SK-N-SH (cell line): ENCODE data around the gene VAMP2. TPM values are rescaled to one million over a fixed set of nuclear protein-coding genes. Genes with fewer than 3 reads are reported as not detected.

Experiments used
- CTCF ChIA-PET: fragments of 300-600, 350-600 bp; formaldehyde crosslinking; extraction: SDS; loops from one replicate; lab custom pipeline; 2021; lab: Yijun Ruan, JAX
- POLR2A ChIA-PET: fragments of 350-600 bp; sonication (Branson Sonifier 250); formaldehyde crosslinking; extraction: SDS; loops from one replicate; lab custom pipeline; 2020; ENCODE audit warnings: antibody characterized with exemption, inconsistent platforms; lab: Yijun Ruan, JAX
- DNase-seq: peaks from one replicate; pipeline ENCODE4 v3.0.0; 2012
- H2AFZ ChIP-seq: fragments of 200-600 bp; sonication (generic); 2 replicates; pipeline ENCODE4 v1.8.1; 2016; ENCODE audit warnings: antibody characterized with exemption, mild to moderate bottlenecking, low read depth
- H3F3A ChIP-seq: fragments of 200-600 bp; sonication (generic); replicated peaks from 2 replicates; pipeline ENCODE3; 2016; ENCODE audit warnings: antibody characterized with exemption, mild to moderate bottlenecking; ENCODE audit not compliant: insufficient read depth
- H3K27ac ChIP-seq, 2 experiments: fragments of 200-500 bp in 1 of 2; fragments of 200-600 bp in 1 of 2; sonication (Bioruptor generic) in 1 of 2; sonication (generic), shearing (Covaris generic) in 1 of 2; 2 replicates each; pipeline versions ENCODE4 v1.5.1 to v1.6.1; 2014 to 2016; ENCODE audit warnings: low read depth in 2 of 2, inconsistent platforms in 1 of 2, low read length in 1 of 2, mild to moderate bottlenecking in 1 of 2, mixed read lengths in 1 of 2
- H3K27me3 ChIP-seq: fragments of 200-600 bp; sonication (generic), shearing (Covaris generic); 2 replicates; pipeline ENCODE4 v1.6.1; 2016; ENCODE audit warnings: mixed run types; ENCODE audit not compliant: insufficient read depth
- H3K36me3 ChIP-seq, 2 experiments: fragments of 200-500 bp in 1 of 2; fragments of 200-600 bp in 1 of 2; sonication (Bioruptor generic) in 1 of 2; sonication (generic) in 1 of 2; replicated peaks in 1 of 2; 2 replicates each; pipeline versions ENCODE3 to v1.5.1; 2014 to 2016; ENCODE audit warnings: low read length in 1 of 2, mild to moderate bottlenecking in 1 of 2; ENCODE audit not compliant: insufficient read depth in 2 of 2, control insufficient read depth in 1 of 2
- H3K4me1 ChIP-seq, 2 experiments: fragments of 200-500 bp in 1 of 2; fragments of 200-600 bp in 1 of 2; sonication (Bioruptor generic) in 1 of 2; sonication (generic), shearing (Covaris generic) in 1 of 2; 2 replicates each; pipeline versions ENCODE4 v1.5.1 to v1.6.1; 2014 to 2016; ENCODE audit warnings: low read depth in 1 of 2, low read length in 1 of 2, mixed run types in 1 of 2; ENCODE audit not compliant: insufficient read depth in 2 of 2, control insufficient read depth in 1 of 2
- H3K4me2 ChIP-seq: fragments of 200-600 bp; sonication (generic), shearing (Covaris generic); 2 replicates; pipeline ENCODE4 v1.6.1; 2017; ENCODE audit warnings: mixed run types
- H3K4me3 ChIP-seq, 2 experiments: fragments of 200-500 bp in 1 of 2; fragments of 200-600 bp in 1 of 2; sonication (Bioruptor generic) in 1 of 2; sonication (generic), shearing (Covaris generic) in 1 of 2; 2 replicates each; pipeline versions ENCODE4 v1.5.1 to v1.8.1; 2014 to 2016; ENCODE audit warnings: low read depth in 2 of 2, inconsistent platforms in 1 of 2, low read length in 1 of 2, mild to moderate bottlenecking in 1 of 2, mixed read lengths in 1 of 2, moderate library complexity in 1 of 2
- H3K79me2 ChIP-seq: fragments of 200-600 bp; sonication (generic); 2 replicates; pipeline ENCODE4 v1.8.1; 2017; ENCODE audit warnings: mild to moderate bottlenecking; ENCODE audit not compliant: insufficient read depth
- H3K9ac ChIP-seq: fragments of 200-600 bp; sonication (generic); 2 replicates; pipeline ENCODE4 v1.6.1; 2017; ENCODE audit warnings: mixed run types
- H3K9me2 ChIP-seq: fragments of 200-600 bp; sonication (generic); 2 replicates; pipeline ENCODE4 v1.6.1; 2017; ENCODE audit warnings: mixed run types
- H3K9me3 ChIP-seq: fragments of 200-600 bp; sonication (generic); 2 replicates; pipeline ENCODE4 v1.6.1; 2017; ENCODE audit warnings: mixed run types, mild to moderate bottlenecking, moderate library complexity
- H4K20me1 ChIP-seq: fragments of 200-600 bp; sonication (generic); 2 replicates; pipeline ENCODE4 v1.6.1; 2017; ENCODE audit warnings: mild to moderate bottlenecking, mixed run types; ENCODE audit not compliant: insufficient read depth
- EZH2phosphoT487 ChIP-seq: fragments of 200-600 bp; sonication (generic); IDR thresholded peaks from 2 replicates; pipeline ENCODE4 v1.6.1; 2017; ENCODE audit warnings: low read depth, mixed run types, mild to moderate bottlenecking, antibody characterized with exemption, moderate library complexity, borderline replicate concordance
- FOSL2 ChIP-seq: IDR thresholded peaks from 2 replicates; pipeline ENCODE4 v1.4.0; 2012; ENCODE audit warnings: low read depth, mild to moderate bottlenecking, moderate library complexity, borderline replicate concordance
- GATA2 ChIP-seq: sonication (generic); formaldehyde crosslinking; IDR thresholded peaks from 2 replicates; pipeline ENCODE4 v1.5.0; 2020; ENCODE audit warnings: mild to moderate bottlenecking, missing genetic modification reagents
- POLR2AphosphoS5 ChIP-seq: IDR thresholded peaks from 2 replicates; pipeline ENCODE4 v1.6.1; 2012; ENCODE audit warnings: low read depth, low read length
- RAD21 ChIP-seq: IDR thresholded peaks from 2 replicates; pipeline ENCODE4 v1.6.1; 2012; ENCODE audit warnings: mild to moderate bottlenecking, low read length
- RCOR1 ChIP-seq: fragments of 150-350 bp; IDR thresholded peaks from 2 replicates; pipeline ENCODE4 v1.6.1; 2017; ENCODE audit warnings: antibody characterized with exemption, low read length
- RXRA ChIP-seq: IDR thresholded peaks from 2 replicates; pipeline ENCODE4 v1.4.0; 2012; ENCODE audit warnings: low read depth, mild to moderate bottlenecking, borderline replicate concordance
- YY1 ChIP-seq: IDR thresholded peaks from 2 replicates; pipeline ENCODE4 v1.4.0; 2012; ENCODE audit warnings: low read depth, mild to moderate bottlenecking
- ZBTB33 ChIP-seq: IDR thresholded peaks from 2 replicates; pipeline ENCODE4 v1.4.0; 2012; ENCODE audit warnings: low read depth, borderline replicate concordance
- WGBS: methylation state at CpG from one replicate; pipeline ENCODE4 v1.1.6; 2017; ENCODE audit warnings: low lambda C conversion rate; 5-methylcytosine and 5-hydroxymethylcytosine counted together
- polyA plus RNA-seq, 3 experiments: library from polyadenylated mRNA; depleted of rRNA; stranded (reverse); fragments of >200 nt; gene quantifications; 2 replicates each; pipeline ENCODE4 v1.2.3, GENCODE V29; 2012
- TF ChIP-seq, protein P1 (sequence below): fragments of 150-350 bp; IDR thresholded peaks from 2 replicates; pipeline ENCODE4 v1.6.1; 2017; ENCODE audit warnings: antibody characterized with exemption, low read length, low read depth, borderline replicate concordance
- TF ChIP-seq, protein P2 (sequence below): IDR thresholded peaks from 2 replicates; pipeline ENCODE4 v1.6.1; 2012; ENCODE audit warnings: mild to moderate bottlenecking, low read depth, low read length, moderate library complexity
- TF ChIP-seq, protein P3 (sequence below): IDR thresholded peaks from 2 replicates; pipeline ENCODE4 v1.4.0; 2012; ENCODE audit warnings: low read depth, borderline replicate concordance
- TF ChIP-seq, protein P4 (sequence below): IDR thresholded peaks from 2 replicates; pipeline ENCODE4; 2012

The VAMP2 gene
- polyA plus RNA-seq, 1 of the 3 experiments (the other 2 are of a cell fraction), result 42.0 TPM

DNA sequence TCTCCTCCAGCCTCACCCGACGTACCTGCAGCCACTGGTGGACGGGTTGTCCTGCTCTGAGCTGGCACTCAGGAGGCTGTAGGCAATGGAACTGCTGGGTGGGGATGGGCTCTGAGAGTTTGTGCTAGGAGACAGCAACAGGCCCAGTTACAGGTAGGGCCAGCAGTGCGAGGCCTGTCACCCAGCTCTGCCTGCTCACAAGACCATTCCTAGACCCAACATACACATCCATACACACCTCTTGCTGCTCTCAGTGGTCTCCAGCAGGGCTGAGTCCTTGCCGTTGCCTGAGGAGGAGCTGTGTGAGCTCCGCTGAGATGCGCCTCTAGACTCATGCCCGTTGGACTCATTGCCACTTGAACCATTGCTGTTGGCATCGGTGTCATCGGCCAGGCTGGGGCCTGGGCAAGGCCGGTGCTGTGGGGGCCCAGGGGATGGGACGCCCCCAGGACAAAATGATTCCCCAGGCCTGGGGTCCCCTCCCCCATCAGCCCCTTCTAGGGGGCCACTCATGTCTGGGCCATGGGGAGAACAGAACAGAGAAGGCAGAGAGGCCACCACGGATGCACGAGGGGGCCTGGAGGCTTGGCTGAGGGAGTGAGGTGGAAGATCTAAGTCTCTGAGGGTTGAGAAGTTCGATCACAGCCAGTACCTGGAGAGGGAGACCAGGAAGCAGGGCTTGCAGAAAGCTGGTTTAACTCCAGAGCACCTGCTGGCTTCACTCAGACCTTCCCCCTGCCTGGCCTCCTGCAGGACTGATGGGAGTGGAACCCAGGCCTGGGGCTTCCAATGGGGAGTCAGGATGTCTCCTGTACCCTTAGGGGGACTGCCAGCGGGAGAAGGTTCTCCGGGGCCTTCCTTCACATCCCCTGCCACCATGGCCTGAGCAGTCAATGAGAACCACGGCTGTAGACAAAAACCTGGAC is 12.3 kb downstream of the VAMP2 start:
- H3K9me3 ChIP-seq, result no peaks in the 10 kb centered on the region
- no peak for DNase-seq
- H3K27me3 ChIP-seq, result no peaks in the 10 kb centered on the region
- no peak overlapping the region for H2AFZ ChIP-seq
- H3K79me2 ChIP-seq, result peaks cover 21% of the 10 kb centered on the region; the same call in 1 of the 2 replicates
- peaks cover 9% of the 10 kb centered on the region; the same call in 1 of the 2 replicates for H4K20me1 ChIP-seq
- ChIA-PET POLR2A (interaction anchor here (1.1 to 2.5 kb wide), 2 partner anchors 11 to 23 kb away, joined by 6 to 19 read pairs; no protein-coding TSS in a partner anchor), CTCF (interaction anchor here (0.9 to 3.1 kb wide), 4 partner anchors 10 to 32 kb away, joined by 3 to 15 read pairs (median 5); partner anchors contain the start of gene ALOXE3)
- TF ChIP-seq POLR2AphosphoS5 (no peak), GATA2 (CRISPR knock-in tag) (no peak), EZH2phosphoT487 (no peak), FOSL2 (no peak)
- TF ChIP-seq, protein P1, sequence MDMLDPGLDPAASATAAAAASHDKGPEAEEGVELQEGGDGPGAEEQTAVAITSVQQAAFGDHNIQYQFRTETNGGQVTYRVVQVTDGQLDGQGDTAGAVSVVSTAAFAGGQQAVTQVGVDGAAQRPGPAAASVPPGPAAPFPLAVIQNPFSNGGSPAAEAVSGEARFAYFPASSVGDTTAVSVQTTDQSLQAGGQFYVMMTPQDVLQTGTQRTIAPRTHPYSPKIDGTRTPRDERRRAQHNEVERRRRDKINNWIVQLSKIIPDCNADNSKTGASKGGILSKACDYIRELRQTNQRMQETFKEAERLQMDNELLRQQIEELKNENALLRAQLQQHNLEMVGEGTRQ, result no peak
- TF ChIP-seq, protein P2, sequence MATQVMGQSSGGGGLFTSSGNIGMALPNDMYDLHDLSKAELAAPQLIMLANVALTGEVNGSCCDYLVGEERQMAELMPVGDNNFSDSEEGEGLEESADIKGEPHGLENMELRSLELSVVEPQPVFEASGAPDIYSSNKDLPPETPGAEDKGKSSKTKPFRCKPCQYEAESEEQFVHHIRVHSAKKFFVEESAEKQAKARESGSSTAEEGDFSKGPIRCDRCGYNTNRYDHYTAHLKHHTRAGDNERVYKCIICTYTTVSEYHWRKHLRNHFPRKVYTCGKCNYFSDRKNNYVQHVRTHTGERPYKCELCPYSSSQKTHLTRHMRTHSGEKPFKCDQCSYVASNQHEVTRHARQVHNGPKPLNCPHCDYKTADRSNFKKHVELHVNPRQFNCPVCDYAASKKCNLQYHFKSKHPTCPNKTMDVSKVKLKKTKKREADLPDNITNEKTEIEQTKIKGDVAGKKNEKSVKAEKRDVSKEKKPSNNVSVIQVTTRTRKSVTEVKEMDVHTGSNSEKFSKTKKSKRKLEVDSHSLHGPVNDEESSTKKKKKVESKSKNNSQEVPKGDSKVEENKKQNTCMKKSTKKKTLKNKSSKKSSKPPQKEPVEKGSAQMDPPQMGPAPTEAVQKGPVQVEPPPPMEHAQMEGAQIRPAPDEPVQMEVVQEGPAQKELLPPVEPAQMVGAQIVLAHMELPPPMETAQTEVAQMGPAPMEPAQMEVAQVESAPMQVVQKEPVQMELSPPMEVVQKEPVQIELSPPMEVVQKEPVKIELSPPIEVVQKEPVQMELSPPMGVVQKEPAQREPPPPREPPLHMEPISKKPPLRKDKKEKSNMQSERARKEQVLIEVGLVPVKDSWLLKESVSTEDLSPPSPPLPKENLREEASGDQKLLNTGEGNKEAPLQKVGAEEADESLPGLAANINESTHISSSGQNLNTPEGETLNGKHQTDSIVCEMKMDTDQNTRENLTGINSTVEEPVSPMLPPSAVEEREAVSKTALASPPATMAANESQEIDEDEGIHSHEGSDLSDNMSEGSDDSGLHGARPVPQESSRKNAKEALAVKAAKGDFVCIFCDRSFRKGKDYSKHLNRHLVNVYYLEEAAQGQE, result no peak
- 83% methylated on average over 15 of the region's 18 CpGs for WGBS
- H3K9ac ChIP-seq, result peak overlapping the region; percentile 98
- peaks cover 11 to 43% of the 10 kb centered on the region in 2 experiments for H3K36me3 ChIP-seq
- peak overlapping the region; percentile 77 to 80; a peak in 3 of 4 replicates for H3K4me3 ChIP-seq
- peaks cover 34 to 36% of the 10 kb centered on the region in 2 experiments; a peak in 3 of 4 replicates for H3K4me1 ChIP-seq
- peaks cover 17% of the 10 kb centered on the region for H3F3A ChIP-seq
- no peaks in the 10 kb centered on the region for H3K9me2 ChIP-seq
- H3K27ac ChIP-seq, result peak overlapping the region; percentile 77 to 95
- H3K4me2 ChIP-seq, result peak overlapping the region; percentile 95

DNA sequence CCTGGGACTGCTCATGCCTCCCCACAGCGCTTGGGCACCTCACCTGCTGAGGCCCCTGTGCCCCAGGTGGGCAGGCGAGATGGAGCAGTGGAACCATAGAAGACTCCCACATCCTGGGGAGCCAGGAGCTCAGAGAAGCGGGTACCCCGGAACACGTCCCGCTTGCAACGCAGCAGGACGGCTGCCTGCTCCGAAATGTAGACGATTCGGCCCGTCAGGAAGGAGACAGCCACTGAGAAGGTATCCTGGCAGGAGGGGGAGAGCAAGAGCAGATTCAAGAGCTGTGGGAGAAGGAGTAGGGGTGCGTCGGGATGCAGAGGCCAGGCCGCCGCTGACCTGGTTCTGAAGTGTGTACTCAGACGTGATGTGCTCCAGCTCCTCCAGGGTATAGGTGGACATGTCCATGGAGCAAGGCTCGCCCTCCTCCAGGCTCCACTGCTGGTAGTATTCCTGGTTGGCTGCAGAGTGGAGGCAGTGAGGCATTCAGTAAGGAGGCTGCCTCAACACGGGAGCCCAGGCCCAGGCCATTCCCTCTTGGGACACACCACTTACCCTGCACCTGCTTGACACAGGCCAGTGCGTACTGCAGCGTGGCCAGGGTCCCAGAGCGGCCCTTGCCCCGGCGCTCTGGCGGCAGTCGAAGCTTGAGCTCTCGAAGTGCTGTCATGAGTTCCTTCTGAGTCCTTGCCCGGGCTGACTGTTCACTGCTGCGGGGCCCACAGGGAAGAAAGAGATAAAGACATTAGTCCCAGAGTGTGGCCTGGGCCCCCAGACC is 13.1 kb downstream of the VAMP2 start:
- Histone ChIP-seq H3K9me2 (no peaks in the 10 kb centered on the region), H3K27ac (no peak overlapping the region), H3K4me1 (peaks cover 26 to 30% of the 10 kb centered on the region in 2 experiments; a peak in 3 of 4 replicates), H3K36me3 (peaks cover 14 to 45% of the 10 kb centered on the region in 2 experiments), H3K9me3 (no peaks in the 10 kb centered on the region), H3F3A (peaks cover 11% of the 10 kb centered on the region), H3K4me2 (no peak overlapping the region), H3K4me3 (no peak overlapping the region), H2AFZ (no peak overlapping the region), H4K20me1 (peaks cover 9% of the 10 kb centered on the region; the same call in 1 of the 2 replicates), H3K27me3 (no peaks in the 10 kb centered on the region), H3K9ac (no peak overlapping the region), H3K79me2 (peaks cover 16% of the 10 kb centered on the region; the same call in 1 of the 2 replicates)
- ChIA-PET POLR2A (no interaction called here), CTCF (interaction anchor here (1.2 to 3.1 kb wide), 3 partner anchors 9 to 31 kb away, joined by 3 to 15 read pairs (median 7); partner anchors contain the start of gene ALOXE3)
- 91% methylated on average over 25 of the region's 29 CpGs for whole genome bisulfite sequencing
- DNase-seq, result no peak
- TF ChIP-seq, protein P3, sequence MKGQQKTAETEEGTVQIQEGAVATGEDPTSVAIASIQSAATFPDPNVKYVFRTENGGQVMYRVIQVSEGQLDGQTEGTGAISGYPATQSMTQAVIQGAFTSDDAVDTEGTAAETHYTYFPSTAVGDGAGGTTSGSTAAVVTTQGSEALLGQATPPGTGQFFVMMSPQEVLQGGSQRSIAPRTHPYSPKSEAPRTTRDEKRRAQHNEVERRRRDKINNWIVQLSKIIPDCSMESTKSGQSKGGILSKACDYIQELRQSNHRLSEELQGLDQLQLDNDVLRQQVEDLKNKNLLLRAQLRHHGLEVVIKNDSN, result no peak
- TF ChIP-seq RXRA, result no peak
- TF ChIP-seq RCOR1, result no peak
- no peak for TF ChIP-seq EZH2phosphoT487
- no peak for TF ChIP-seq YY1
- TF ChIP-seq ZBTB33, result no peak
- TF ChIP-seq GATA2 (CRISPR knock-in tag), result no peak
- TF ChIP-seq, protein P4, sequence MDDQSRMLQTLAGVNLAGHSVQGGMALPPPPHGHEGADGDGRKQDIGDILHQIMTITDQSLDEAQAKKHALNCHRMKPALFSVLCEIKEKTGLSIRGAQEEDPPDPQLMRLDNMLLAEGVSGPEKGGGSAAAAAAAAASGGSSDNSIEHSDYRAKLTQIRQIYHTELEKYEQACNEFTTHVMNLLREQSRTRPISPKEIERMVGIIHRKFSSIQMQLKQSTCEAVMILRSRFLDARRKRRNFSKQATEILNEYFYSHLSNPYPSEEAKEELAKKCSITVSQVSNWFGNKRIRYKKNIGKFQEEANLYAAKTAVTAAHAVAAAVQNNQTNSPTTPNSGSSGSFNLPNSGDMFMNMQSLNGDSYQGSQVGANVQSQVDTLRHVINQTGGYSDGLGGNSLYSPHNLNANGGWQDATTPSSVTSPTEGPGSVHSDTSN, result no peak
- TF ChIP-seq RAD21, result no peak
